Measurements from ENCODE around the gene CDK5RAP2. TPM values are rescaled to one million over a fixed set of nuclear protein-coding genes. Genes with fewer than 3 reads are reported as not detected.

The CDK5RAP2 gene
- total and polyA plus RNA-seq, 9 of the 15 experiments (the other 6 are each of a cell fraction or from before 2014, with no cell fraction given) = 19.9 to 68.8 (median 42.2) TPM

- ATAC-seq = no peak
- Histone ChIP-seq H4K20me1 (replicated peaks; ENCODE audit: control insufficient read depth, insufficient read depth, low read length) (no peaks in the 10 kb centered on the region), H3K9me3 (replicated peaks; ENCODE audit: control insufficient read depth, insufficient read depth, low read depth, low read length) (no peaks in the 10 kb centered on the region), H3K9ac (ENCODE audit: insufficient read depth in 1 of 2, low read depth in 2 of 2, low read length in 2 of 2) (peak overlapping the region in 1 of 2 experiments; percentile 26; a peak in 1 of 4 replicates), H2AFZ (ENCODE audit: low read depth, low read length) (no peak overlapping the region), H3K4me2 (ENCODE audit: insufficient read depth, low read length) (no peak overlapping the region), H3K27ac (ENCODE audit: extremely low read depth, low read depth, low read length) (no peak overlapping the region), H3K4me3 (no peak overlapping the region), H3K9me1 (ENCODE audit: control insufficient read depth, insufficient read depth, low read length) (no peaks in the 10 kb centered on the region), H3K79me2 (ENCODE audit: control insufficient read depth, insufficient read depth, low read length) (no peaks in the 10 kb centered on the region), H3K4me1 (replicated peaks in 1 of 2; ENCODE audit: control insufficient read depth in 2 of 2, insufficient read depth in 2 of 2, low read length in 2 of 2) (peaks cover 0 to 5% of the 10 kb centered on the region in 2 experiments; a peak in 3 of 5 replicates), H3K27me3 (ENCODE audit: control insufficient read depth in 2 of 2, insufficient read depth in 2 of 2, low read length in 2 of 2) (no peaks in the 10 kb centered on the region), H3K36me3 (ENCODE audit: control insufficient read depth, insufficient read depth, low read length) (peaks cover 88% of the 10 kb centered on the region)
- ChIA-PET POLR2A (interaction anchor here (1.0 to 2.3 kb wide), 4 partner anchors 8 to 16 kb away, joined by 3 to 10 read pairs (median 4); no protein-coding TSS in a partner anchor), CTCF (ENCODE audit: low intra/inter-chr PET ratio) (no interaction called here)
- WGBS (ENCODE audit: insufficient coverage, low coverage, missing lambda C conversion rate) = 71% methylated on average over 6 of the region's 6 CpGs
- intact Hi-C loops (cut with micrococcal nuclease) (no loop called here), in situ Hi-C loops (cut with MboI) (no loop called here)
- BruUV-seq (replicated peaks) = no TSS peak
- FAIRE-seq = no peak
- TF ChIP-seq, protein P1, sequence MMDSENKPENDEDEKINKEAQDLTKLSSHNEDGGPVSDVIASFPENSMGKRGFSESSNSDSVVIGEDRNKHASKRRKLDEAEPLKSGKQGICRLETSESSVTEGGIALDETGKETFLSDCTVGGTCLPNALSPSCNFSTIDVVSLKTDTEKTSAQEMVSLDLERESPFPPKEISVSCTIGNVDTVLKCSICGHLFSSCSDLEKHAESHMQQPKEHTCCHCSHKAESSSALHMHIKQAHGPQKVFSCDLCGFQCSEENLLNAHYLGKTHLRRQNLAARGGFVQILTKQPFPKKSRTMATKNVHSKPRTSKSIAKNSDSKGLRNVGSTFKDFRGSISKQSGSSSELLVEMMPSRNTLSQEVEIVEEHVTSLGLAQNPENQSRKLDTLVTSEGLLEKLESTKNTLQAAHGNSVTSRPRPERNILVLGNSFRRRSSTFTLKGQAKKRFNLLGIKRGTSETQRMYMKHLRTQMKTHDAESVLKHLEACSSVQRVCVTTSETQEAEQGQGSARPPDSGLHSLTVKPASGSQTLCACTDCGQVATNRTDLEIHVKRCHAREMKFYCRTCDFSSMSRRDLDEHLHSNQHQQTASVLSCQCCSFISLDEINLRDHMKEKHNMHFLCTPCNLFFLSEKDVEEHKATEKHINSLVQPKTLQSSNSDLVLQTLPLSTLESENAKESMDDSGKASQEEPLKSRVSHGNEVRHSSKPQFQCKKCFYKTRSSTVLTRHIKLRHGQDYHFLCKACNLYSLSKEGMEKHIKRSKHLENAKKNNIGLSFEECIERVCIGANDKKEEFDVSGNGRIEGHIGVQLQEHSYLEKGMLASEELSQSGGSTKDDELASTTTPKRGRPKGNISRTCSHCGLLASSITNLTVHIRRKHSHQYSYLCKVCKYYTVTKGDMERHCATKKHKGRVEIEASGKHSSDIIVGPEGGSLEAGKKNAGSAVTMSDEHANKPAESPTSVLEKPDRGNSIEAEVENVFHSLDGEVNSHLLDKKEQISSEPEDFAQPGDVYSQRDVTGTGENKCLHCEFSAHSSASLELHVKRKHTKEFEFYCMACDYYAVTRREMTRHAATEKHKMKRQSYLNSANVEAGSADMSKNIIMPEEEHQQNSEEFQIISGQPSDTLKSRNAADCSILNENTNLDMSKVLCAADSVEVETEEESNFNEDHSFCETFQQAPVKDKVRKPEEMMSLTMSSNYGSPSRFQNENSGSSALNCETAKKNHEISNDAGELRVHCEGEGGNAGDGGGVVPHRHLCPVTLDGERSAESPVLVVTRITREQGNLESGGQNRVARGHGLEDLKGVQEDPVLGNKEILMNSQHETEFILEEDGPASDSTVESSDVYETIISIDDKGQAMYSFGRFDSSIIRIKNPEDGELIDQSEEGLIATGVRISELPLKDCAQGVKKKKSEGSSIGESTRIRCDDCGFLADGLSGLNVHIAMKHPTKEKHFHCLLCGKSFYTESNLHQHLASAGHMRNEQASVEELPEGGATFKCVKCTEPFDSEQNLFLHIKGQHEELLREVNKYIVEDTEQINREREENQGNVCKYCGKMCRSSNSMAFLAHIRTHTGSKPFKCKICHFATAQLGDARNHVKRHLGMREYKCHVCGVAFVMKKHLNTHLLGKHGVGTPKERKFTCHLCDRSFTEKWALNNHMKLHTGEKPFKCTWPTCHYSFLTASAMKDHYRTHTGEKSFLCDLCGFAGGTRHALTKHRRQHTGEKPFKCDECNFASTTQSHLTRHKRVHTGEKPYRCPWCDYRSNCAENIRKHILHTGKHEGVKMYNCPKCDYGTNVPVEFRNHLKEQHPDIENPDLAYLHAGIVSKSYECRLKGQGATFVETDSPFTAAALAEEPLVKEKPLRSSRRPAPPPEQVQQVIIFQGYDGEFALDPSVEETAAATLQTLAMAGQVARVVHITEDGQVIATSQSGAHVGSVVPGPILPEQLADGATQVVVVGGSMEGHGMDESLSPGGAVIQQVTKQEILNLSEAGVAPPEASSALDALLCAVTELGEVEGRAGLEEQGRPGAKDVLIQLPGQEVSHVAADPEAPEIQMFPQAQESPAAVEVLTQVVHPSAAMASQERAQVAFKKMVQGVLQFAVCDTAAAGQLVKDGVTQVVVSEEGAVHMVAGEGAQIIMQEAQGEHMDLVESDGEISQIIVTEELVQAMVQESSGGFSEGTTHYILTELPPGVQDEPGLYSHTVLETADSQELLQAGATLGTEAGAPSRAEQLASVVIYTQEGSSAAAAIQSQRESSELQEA (IDR thresholded peaks at IDR 0.05; ENCODE audit: low read depth) = no peak
- TF ChIP-seq ZNF121 (CRISPR knock-in tag; conservative IDR thresholded peaks at IDR 0.05) (no peak), KLF1 (tag; IDR thresholded peaks at IDR 0.05) (peak; percentile 59; the same call in 1 of the 2 replicates)
- no peak for DNase-seq (ENCODE audit: extremely low read depth in 1 of 4, low spot score in 3 of 4)
Observed at GRCh38 chr9:120532475-120532874, 47.5 kb downstream of the CDK5RAP2 start.

Data from K562 (cell line).